ENCODE results near the gene U2AF1L4. TPM values are rescaled to one million over a fixed set of nuclear protein-coding genes. Genes with fewer than 3 reads are reported as not detected.

The U2AF1L4 gene
- total and polyA plus RNA-seq, 10 of the 15 experiments (the other 5 are each of a cell fraction or from before 2014, with no cell fraction given): 7.9 to 21.6 (median 15.1) TPM

GRCh38 chr19:35742121-35742724 is 3.0 kb downstream of the U2AF1L4 start, which contains the start of gene IGFLR1 (continued):
- TF ChIP-seq FOXM1 (IDR thresholded peaks at IDR 0.05; ENCODE audit: low read depth, low read length) (peak; percentile 52; the same call in 1 of the 2 replicates), STAT1 (conservative IDR thresholded peaks at IDR 0.05) (no peak), MTA3 (IDR thresholded peaks at IDR 0.05; ENCODE audit: borderline replicate concordance, low read length) (peak; percentile 77; the same call in 1 of the 2 replicates), ESRRA (IDR thresholded peaks at IDR 0.05; ENCODE audit: low read length) (no peak), BCL11A (IDR thresholded peaks at IDR 0.05; ENCODE audit: low read depth, low read length) (peak; percentile 91), FOXK2 (IDR thresholded peaks at IDR 0.05) (peak; percentile 78), HDGF (IDR thresholded peaks at IDR 0.05) (peak; percentile 92), GABPA (IDR thresholded peaks at IDR 0.05; ENCODE audit: low read depth) (no peak), SIN3A (IDR thresholded peaks at IDR 0.05; ENCODE audit: low read depth, low read length) (peak; percentile 78; the same call in 1 of the 2 replicates), SREBF1 (IDR thresholded peaks at IDR 0.05; ENCODE audit: low read length) (no peak), NFIC (IDR thresholded peaks at IDR 0.05; ENCODE audit: low read depth, low read length) (peak; percentile 68; the same call in 1 of the 2 replicates), EED (IDR thresholded peaks at IDR 0.05; ENCODE audit: low read depth) (peak; percentile 87; the same call in 1 of the 2 replicates), RCOR1 (conservative IDR thresholded peaks at IDR 0.05; ENCODE audit: low read depth, low read length) (no peak), NBN (IDR thresholded peaks at IDR 0.05) (peak; percentile 86; the same call in 1 of the 2 replicates), CHD2 (IDR thresholded peaks at IDR 0.05; ENCODE audit: borderline replicate concordance, low read depth, low read length) (peak; percentile 84), RELA (IDR thresholded peaks at IDR 0.05; ENCODE audit: borderline replicate concordance, partially characterized antibody) (peak; percentile 97), ZBTB40 (IDR thresholded peaks at IDR 0.05; ENCODE audit: borderline replicate concordance) (peak; percentile 67; the same call in 1 of the 2 replicates), CBFB (IDR thresholded peaks at IDR 0.05; ENCODE audit: low read depth) (peak; percentile 99), SMARCA5 (IDR thresholded peaks at IDR 0.05) (no peak), CREM (IDR thresholded peaks at IDR 0.05; ENCODE audit: low read depth) (peak; percentile 95), IKZF2 (IDR thresholded peaks at IDR 0.05) (peak; percentile 77 to 81), MAX (IDR thresholded peaks at IDR 0.05; ENCODE audit: low read depth, low read length) (peak; percentile 67; the same call in 1 of the 2 replicates), WRNIP1 (IDR thresholded peaks at IDR 0.05; ENCODE audit: borderline replicate concordance, low read depth, low read length) (peak; percentile 15; the same call in 1 of the 2 replicates), PAX5 (IDR thresholded peaks at IDR 0.05; ENCODE audit: borderline replicate concordance, low read depth, low read length) (peak; percentile 92)
- TF ChIP-seq, protein P1, sequence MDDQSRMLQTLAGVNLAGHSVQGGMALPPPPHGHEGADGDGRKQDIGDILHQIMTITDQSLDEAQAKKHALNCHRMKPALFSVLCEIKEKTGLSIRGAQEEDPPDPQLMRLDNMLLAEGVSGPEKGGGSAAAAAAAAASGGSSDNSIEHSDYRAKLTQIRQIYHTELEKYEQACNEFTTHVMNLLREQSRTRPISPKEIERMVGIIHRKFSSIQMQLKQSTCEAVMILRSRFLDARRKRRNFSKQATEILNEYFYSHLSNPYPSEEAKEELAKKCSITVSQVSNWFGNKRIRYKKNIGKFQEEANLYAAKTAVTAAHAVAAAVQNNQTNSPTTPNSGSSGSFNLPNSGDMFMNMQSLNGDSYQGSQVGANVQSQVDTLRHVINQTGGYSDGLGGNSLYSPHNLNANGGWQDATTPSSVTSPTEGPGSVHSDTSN (IDR thresholded peaks at IDR 0.05; ENCODE audit: insufficient replicate concordance, low read depth, low read length): peak; percentile 9
- TF ChIP-seq, protein P2, sequence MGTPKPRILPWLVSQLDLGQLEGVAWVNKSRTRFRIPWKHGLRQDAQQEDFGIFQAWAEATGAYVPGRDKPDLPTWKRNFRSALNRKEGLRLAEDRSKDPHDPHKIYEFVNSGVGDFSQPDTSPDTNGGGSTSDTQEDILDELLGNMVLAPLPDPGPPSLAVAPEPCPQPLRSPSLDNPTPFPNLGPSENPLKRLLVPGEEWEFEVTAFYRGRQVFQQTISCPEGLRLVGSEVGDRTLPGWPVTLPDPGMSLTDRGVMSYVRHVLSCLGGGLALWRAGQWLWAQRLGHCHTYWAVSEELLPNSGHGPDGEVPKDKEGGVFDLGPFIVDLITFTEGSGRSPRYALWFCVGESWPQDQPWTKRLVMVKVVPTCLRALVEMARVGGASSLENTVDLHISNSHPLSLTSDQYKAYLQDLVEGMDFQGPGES (IDR thresholded peaks at IDR 0.05): no peak

Measured in GM12878 (cell line).